Prostate gland (tissue), 2 donors: Measurements from ENCODE around the gene DNAJA1. TPM values are rescaled to one million over a fixed set of nuclear protein-coding genes. Genes with fewer than 3 reads are reported as not detected.
A peak's percentile ranks its signal among the peaks of the same experiment; 100 is the strongest.
"Not testable (repeated sequence)": the region's sequence is repeated elsewhere in the genome, so short reads cannot be mapped to it uniquely, and the experiment has no call there.

Experiments
- DNase-seq: peaks from one replicate; pipeline ENCODE4 v3.0.0-alpha.2; 2019; ENCODE audit warnings: low spot score
- H3K27ac ChIP-seq, 2 donors: fragments of 200-600 bp; sonication (generic); 2 replicates each; pipeline ENCODE4 v1.5.1; 2017 to 2019
- H3K27me3 ChIP-seq: fragments of 200-600 bp; sonication (generic); replicated peaks from 2 replicates; pipeline ENCODE4 v1.5.1; 2019; ENCODE audit not compliant: insufficient read depth
- H3K36me3 ChIP-seq, 2 donors: fragments of 200-600 bp; sonication (generic); 1 replicate in 1 of 2; 2 replicates in 1 of 2; pipeline versions ENCODE4 v1.5.1 to v1.8.1; 2017 to 2019
- H3K4me1 ChIP-seq: fragments of 200-600 bp; sonication (generic); replicated peaks from 2 replicates; pipeline ENCODE4 v1.5.1; 2019
- H3K4me3 ChIP-seq, 2 donors: fragments of 200-600 bp; sonication (generic); 2 replicates each; pipeline ENCODE4 v1.5.1; 2017 to 2019
- H3K9me3 ChIP-seq: fragments of 200-600 bp; sonication (generic); 2 replicates; pipeline ENCODE4 v1.5.1; 2017
- CTCF ChIP-seq, 4 experiments: fragments of 200-600 bp in 2 of 4; fragments of 450-650 bp in 2 of 4; sonication (generic) in 2 of 4; IDR thresholded peaks; 1 replicate in 3 of 4; 2 replicates in 1 of 4; pipeline ENCODE4 v1.5.1; 2016 to 2019; ENCODE audit warnings: antibody characterized with exemption in 4 of 4, mild to moderate bottlenecking in 2 of 4, moderate library complexity in 2 of 4
- POLR2A ChIP-seq: fragments of 450-650 bp; IDR thresholded peaks from one replicate; pipeline ENCODE4 v1.6.1; 2016; ENCODE audit warnings: antibody characterized with exemption, mild to moderate bottlenecking
- POLR2AphosphoS5 ChIP-seq: sonication (generic); formaldehyde crosslinking; IDR thresholded peaks from one replicate; pipeline ENCODE4 v1.6.1; 2017; ENCODE audit warnings: antibody characterized with exemption
- WGBS: methylation state at CpG from one replicate; pipeline ENCODE4 v1.1.5; 2018; 5-methylcytosine and 5-hydroxymethylcytosine counted together
- intact Hi-C: fragments of 100-400 bp; cut with DNase I; formaldehyde crosslinking; loops from one replicate; pipeline ENCODE4 v1.14.2; 2022
- total RNA-seq, 2 donors: library from RNA; depleted of rRNA; stranded (reverse); fragments of >200 nt; gene quantifications; one replicate each; pipeline ENCODE4 v1.1.0, GENCODE V29; 2016

Gene DNAJA1
- total RNA-seq, 2 donors from 2014 or later, result 99.4 to 116 TPM

- H3K27me3 ChIP-seq, result no peaks in the 10 kb centered on the region
- intact Hi-C loops, result no loop called here
- peaks cover 0 to 5% of the 10 kb centered on the region in 2 donors for H3K36me3 ChIP-seq
- no peaks in the 10 kb centered on the region for H3K9me3 ChIP-seq
- no peak overlapping the region for H3K4me3 ChIP-seq
- H3K4me1 ChIP-seq, result no peaks in the 10 kb centered on the region
- TF ChIP-seq CTCF (IDR thresholded peaks at IDR 0.05), result no peak
- no peak for TF ChIP-seq POLR2AphosphoS5
- no peak for TF ChIP-seq POLR2A
- 54% methylated on average over 3 of the region's 3 CpGs for WGBS
- no peak for DNase-seq
- H3K27ac ChIP-seq, result no peak overlapping the region
These were observed 32.4 kb upstream of the DNAJA1 start for GRCh38 chr9:32992595-32993238.

GRCh38 chr9:33000682-33001055, 24.4 kb upstream of the DNAJA1 start:
- H3K36me3 ChIP-seq, H3K27me3 ChIP-seq, H3K9me3 ChIP-seq, DNase-seq, intact Hi-C loops, H3K4me1 ChIP-seq: not testable (repeated sequence)
- Histone ChIP-seq H3K27ac (peak overlapping the region; percentile 82 to 90), H3K4me3 (peak overlapping the region; percentile 71)
- 6% methylated on average over 12 of the region's 12 CpGs for WGBS

- DNase-seq, intact Hi-C loops, H3K4me3 ChIP-seq, H3K4me1 ChIP-seq, H3K36me3 ChIP-seq, H3K27ac ChIP-seq, H3K27me3 ChIP-seq, H3K9me3 ChIP-seq: not testable (repeated sequence)
These were observed 19.7 kb upstream of the DNAJA1 start for GRCh38 chr9:33005335-33005734.

- DNase-seq, result no peak
- H3K27me3 ChIP-seq, result no peaks in the 10 kb centered on the region
- TF ChIP-seq POLR2A (no peak), CTCF (IDR thresholded peaks at IDR 0.05) (no peak), POLR2AphosphoS5 (no peak)
- H3K4me3 ChIP-seq, result no peak overlapping the region
- 88% methylated on average over 4 of the region's 4 CpGs for WGBS
- H3K36me3 ChIP-seq, result no peaks in the 10 kb centered on the region
- H3K27ac ChIP-seq, result no peak overlapping the region
- intact Hi-C loops, result no loop called here
- H3K9me3 ChIP-seq, result no peaks in the 10 kb centered on the region
- no peaks in the 10 kb centered on the region for H3K4me1 ChIP-seq
These were observed 17.3 kb upstream of the DNAJA1 start for GRCh38 chr9:33007755-33008154.

- no peak overlapping the region for H3K4me3 ChIP-seq
- intact Hi-C loops, result no loop called here
- DNase-seq, result no peak
- no peaks in the 10 kb centered on the region for H3K36me3 ChIP-seq
- no peak for TF ChIP-seq POLR2AphosphoS5
- TF ChIP-seq CTCF (IDR thresholded peaks at IDR 0.05), result no peak
- no peak for TF ChIP-seq POLR2A
- no peaks in the 10 kb centered on the region for H3K9me3 ChIP-seq
- WGBS, result 77% methylated on average over 3 of the region's 3 CpGs
- no peaks in the 10 kb centered on the region for H3K27me3 ChIP-seq
- peaks cover 3% of the 10 kb centered on the region for H3K4me1 ChIP-seq
- no peak overlapping the region for H3K27ac ChIP-seq
These were observed 13.2 kb upstream of the DNAJA1 start for GRCh38 chr9:33011831-33012230.

GRCh38 chr9:33012328-33013069, 12.6 kb upstream of the DNAJA1 start:
- intact Hi-C loops, result no loop called here
- DNase-seq, result no peak

More at GRCh38 chr9:33012328-33013069, 12.6 kb upstream of the DNAJA1 start:
- Histone ChIP-seq H3K9me3 (no peaks in the 10 kb centered on the region), H3K27me3 (no peaks in the 10 kb centered on the region), H3K36me3 (no peaks in the 10 kb centered on the region), H3K4me1 (peaks cover 3% of the 10 kb centered on the region), H3K4me3 (no peak overlapping the region), H3K27ac (no peak overlapping the region)
- no peak for TF ChIP-seq POLR2A
- no peak for TF ChIP-seq CTCF (IDR thresholded peaks at IDR 0.05)
- TF ChIP-seq POLR2AphosphoS5, result no peak
- WGBS, result 82% methylated on average over 3 of the region's 3 CpGs
